Karpas-422 (cell line): ENCODE measurements around the gene CSHL1. TPM values are rescaled to one million over a fixed set of nuclear protein-coding genes. Genes with fewer than 3 reads are reported as not detected.
"Not testable (repeated sequence)": the region's sequence is repeated elsewhere in the genome, so short reads cannot be mapped to it uniquely, and the experiment has no call there.

Experiments used
- DNase-seq: peaks from one replicate; pipeline ENCODE4 v3.0.0-alpha.2; 2015
- H2AFZ ChIP-seq: fragments of 200-600 bp; sonication (generic); 2 replicates; pipeline ENCODE4 v1.6.1; 2014; ENCODE audit warnings: antibody characterized with exemption, low read length, mixed read lengths
- H3K27ac ChIP-seq: fragments of 200-600 bp; sonication (generic); 2 replicates; pipeline ENCODE4 v1.5.1; 2014; ENCODE audit warnings: mild to moderate bottlenecking, low read length, moderate library complexity
- H3K27me3 ChIP-seq: fragments of 200-600 bp; sonication (generic); 2 replicates; pipeline ENCODE4 v1.6.1; 2014; ENCODE audit warnings: low read length, mixed read lengths
- H3K36me3 ChIP-seq: fragments of 200-600 bp; sonication (generic); 2 replicates; pipeline ENCODE4 v1.6.1; 2014; ENCODE audit warnings: low read length, mixed read lengths; ENCODE audit not compliant: insufficient read depth
- H3K4me1 ChIP-seq: fragments of 200-600 bp; sonication (generic); 2 replicates; pipeline ENCODE4 v1.6.1; 2014; ENCODE audit warnings: mild to moderate bottlenecking, low read length, mixed read lengths
- H3K4me2 ChIP-seq: fragments of 200-600 bp; sonication (generic); 2 replicates; pipeline ENCODE4 v1.6.1; 2014; ENCODE audit warnings: low read length, low read depth, mild to moderate bottlenecking; ENCODE audit not compliant: poor library complexity, severe bottlenecking
- H3K4me3 ChIP-seq: fragments of 200-600 bp; sonication (generic); 2 replicates; pipeline ENCODE4 v1.5.1; 2014; ENCODE audit warnings: mild to moderate bottlenecking, antibody characterized with exemption, low read length, mixed read lengths
- H3K79me2 ChIP-seq: fragments of 200-600 bp; sonication (generic); 2 replicates; pipeline ENCODE4 v1.6.1; 2014; ENCODE audit warnings: mild to moderate bottlenecking, low read length, mixed read lengths
- H3K9ac ChIP-seq: fragments of 200-600 bp; sonication (generic); 2 replicates; pipeline ENCODE4 v1.6.0; 2014; ENCODE audit warnings: low read length
- H3K9me2 ChIP-seq: fragments of 200-600 bp; sonication (generic), shearing (Covaris generic); replicated peaks from 2 replicates; pipeline ENCODE4 v1.6.0; 2014; ENCODE audit warnings: mild to moderate bottlenecking, low read length, moderate library complexity; ENCODE audit not compliant: insufficient read depth
- H3K9me3 ChIP-seq: fragments of 300-700, 200-600 bp; sonication (generic); 2 replicates; pipeline ENCODE4 v1.6.1; 2014; ENCODE audit warnings: low read length, mixed read lengths
- H4K20me1 ChIP-seq: fragments of 200-600 bp; sonication (generic); 2 replicates; pipeline ENCODE4 v1.6.1; 2014; ENCODE audit warnings: mild to moderate bottlenecking, antibody characterized with exemption, low read length, low read depth; ENCODE audit not compliant: insufficient read depth
- total RNA-seq: library from RNA; depleted of rRNA; stranded (reverse); fragments of >200 nt; shearing (Covaris generic); gene quantifications from 2 replicates; pipeline ENCODE4 v1.2.3, GENCODE V29; 2014; ENCODE audit warnings: low replicate concordance

Gene CSHL1
- total RNA-seq, 1 experiment from 2014 or later = not detected

- not testable (repeated sequence) for H3K4me3 ChIP-seq, H3K36me3 ChIP-seq, H3K4me1 ChIP-seq, H2AFZ ChIP-seq, H3K79me2 ChIP-seq, H3K9me2 ChIP-seq, H3K9me3 ChIP-seq, H3K27ac ChIP-seq, H3K4me2 ChIP-seq, DNase-seq, H3K27me3 ChIP-seq, H3K9ac ChIP-seq, H4K20me1 ChIP-seq
Measured at GRCh38 chr17:63896524-63897354, 14.3 kb downstream of the CSHL1 start, which contains the start of gene CSH1. TSS of gene CSH1 (minus strand) at chr17:63896574. CDS start at chr17:63896511, 63 bp downstream.

GRCh38 chr17:63894821-63895220 is 16.2 kb downstream of the CSHL1 start:
- not testable (repeated sequence) for H3K9me2 ChIP-seq, H3K4me1 ChIP-seq, H3K27me3 ChIP-seq, H3K36me3 ChIP-seq, H2AFZ ChIP-seq, H3K79me2 ChIP-seq, H3K9me3 ChIP-seq, H4K20me1 ChIP-seq, H3K4me2 ChIP-seq, H3K27ac ChIP-seq, DNase-seq, H3K9ac ChIP-seq, H3K4me3 ChIP-seq

GRCh38 chr17:63894021-63894420 is 17.0 kb downstream of the CSHL1 start:
- DNase-seq, H4K20me1 ChIP-seq, H3K4me1 ChIP-seq, H3K9me3 ChIP-seq, H2AFZ ChIP-seq, H3K36me3 ChIP-seq, H3K4me2 ChIP-seq, H3K79me2 ChIP-seq, H3K9ac ChIP-seq, H3K9me2 ChIP-seq, H3K27ac ChIP-seq, H3K27me3 ChIP-seq, H3K4me3 ChIP-seq: not testable (repeated sequence)

- not testable (repeated sequence) for H3K9me2 ChIP-seq, H3K36me3 ChIP-seq, H3K4me2 ChIP-seq, H3K9me3 ChIP-seq, H3K27ac ChIP-seq, H3K27me3 ChIP-seq, H2AFZ ChIP-seq, H3K4me1 ChIP-seq, H4K20me1 ChIP-seq, H3K9ac ChIP-seq, H3K79me2 ChIP-seq, H3K4me3 ChIP-seq
- peak; percentile 53 for DNase-seq
Measured at GRCh38 chr17:63892316-63893037, 18.6 kb downstream of the CSHL1 start.

GRCh38 chr17:63889026-63889848 is 21.8 kb downstream of the CSHL1 start:
- not testable (repeated sequence) for H3K4me2 ChIP-seq, H3K9me2 ChIP-seq, H3K79me2 ChIP-seq, H3K27ac ChIP-seq, H4K20me1 ChIP-seq, H3K27me3 ChIP-seq, H3K4me3 ChIP-seq, H3K36me3 ChIP-seq, H3K4me1 ChIP-seq, H3K9ac ChIP-seq, H3K9me3 ChIP-seq, H2AFZ ChIP-seq
- DNase-seq = peak; percentile 75

GRCh38 chr17:63885119-63885518 is 25.9 kb downstream of the CSHL1 start:
- H3K27ac ChIP-seq, H2AFZ ChIP-seq, H3K27me3 ChIP-seq, H3K9me3 ChIP-seq, H3K4me1 ChIP-seq, DNase-seq, H4K20me1 ChIP-seq, H3K9ac ChIP-seq, H3K4me3 ChIP-seq, H3K36me3 ChIP-seq, H3K79me2 ChIP-seq, H3K4me2 ChIP-seq, H3K9me2 ChIP-seq: not testable (repeated sequence)

GRCh38 chr17:63882626-63883126 is 28.4 kb downstream of the CSHL1 start:
- H3K79me2 ChIP-seq, H4K20me1 ChIP-seq, H3K4me2 ChIP-seq, H3K4me1 ChIP-seq, H3K9me3 ChIP-seq, H3K36me3 ChIP-seq, DNase-seq, H3K9ac ChIP-seq, H3K27ac ChIP-seq, H3K9me2 ChIP-seq, H2AFZ ChIP-seq, H3K27me3 ChIP-seq, H3K4me3 ChIP-seq: not testable (repeated sequence)
